ENCODE results near the gene JAK1.

GRCh38 chr1:64903593-64903992 is 62.8 kb downstream of the JAK1 start:
- TF ChIP-seq, protein P1, sequence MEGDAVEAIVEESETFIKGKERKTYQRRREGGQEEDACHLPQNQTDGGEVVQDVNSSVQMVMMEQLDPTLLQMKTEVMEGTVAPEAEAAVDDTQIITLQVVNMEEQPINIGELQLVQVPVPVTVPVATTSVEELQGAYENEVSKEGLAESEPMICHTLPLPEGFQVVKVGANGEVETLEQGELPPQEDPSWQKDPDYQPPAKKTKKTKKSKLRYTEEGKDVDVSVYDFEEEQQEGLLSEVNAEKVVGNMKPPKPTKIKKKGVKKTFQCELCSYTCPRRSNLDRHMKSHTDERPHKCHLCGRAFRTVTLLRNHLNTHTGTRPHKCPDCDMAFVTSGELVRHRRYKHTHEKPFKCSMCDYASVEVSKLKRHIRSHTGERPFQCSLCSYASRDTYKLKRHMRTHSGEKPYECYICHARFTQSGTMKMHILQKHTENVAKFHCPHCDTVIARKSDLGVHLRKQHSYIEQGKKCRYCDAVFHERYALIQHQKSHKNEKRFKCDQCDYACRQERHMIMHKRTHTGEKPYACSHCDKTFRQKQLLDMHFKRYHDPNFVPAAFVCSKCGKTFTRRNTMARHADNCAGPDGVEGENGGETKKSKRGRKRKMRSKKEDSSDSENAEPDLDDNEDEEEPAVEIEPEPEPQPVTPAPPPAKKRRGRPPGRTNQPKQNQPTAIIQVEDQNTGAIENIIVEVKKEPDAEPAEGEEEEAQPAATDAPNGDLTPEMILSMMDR (IDR thresholded peaks at IDR 0.05 in 4 of 5, conservative IDR thresholded peaks at IDR 0.05 in 1 of 5) = no peak
- TF ChIP-seq POLR2A (IDR thresholded peaks at IDR 0.05) = no peak

All from gastrocnemius medialis (tissue), 4 donors.